ENCODE data around the gene TEX35.

DNA sequence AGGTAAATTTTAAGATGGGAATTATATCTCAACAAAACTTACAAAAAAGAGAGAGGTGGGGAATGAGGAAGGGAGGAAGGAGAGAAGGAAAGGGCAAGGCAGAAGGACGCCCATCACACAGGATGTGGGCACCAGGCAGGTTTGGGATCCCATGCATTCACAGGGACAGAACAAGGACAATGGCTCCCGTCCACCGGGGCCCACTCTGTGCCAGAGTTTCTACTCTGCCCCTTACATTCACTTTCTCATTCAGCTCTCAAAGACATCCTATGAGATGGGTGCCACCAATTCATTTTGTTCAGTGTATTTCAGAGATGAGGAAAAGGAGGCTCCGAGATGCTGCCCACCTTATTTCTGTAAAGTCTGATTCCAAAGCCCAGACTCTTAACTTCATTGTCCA lies 23.5 kb upstream of the TEX35 start:
- TF ChIP-seq, protein P1, sequence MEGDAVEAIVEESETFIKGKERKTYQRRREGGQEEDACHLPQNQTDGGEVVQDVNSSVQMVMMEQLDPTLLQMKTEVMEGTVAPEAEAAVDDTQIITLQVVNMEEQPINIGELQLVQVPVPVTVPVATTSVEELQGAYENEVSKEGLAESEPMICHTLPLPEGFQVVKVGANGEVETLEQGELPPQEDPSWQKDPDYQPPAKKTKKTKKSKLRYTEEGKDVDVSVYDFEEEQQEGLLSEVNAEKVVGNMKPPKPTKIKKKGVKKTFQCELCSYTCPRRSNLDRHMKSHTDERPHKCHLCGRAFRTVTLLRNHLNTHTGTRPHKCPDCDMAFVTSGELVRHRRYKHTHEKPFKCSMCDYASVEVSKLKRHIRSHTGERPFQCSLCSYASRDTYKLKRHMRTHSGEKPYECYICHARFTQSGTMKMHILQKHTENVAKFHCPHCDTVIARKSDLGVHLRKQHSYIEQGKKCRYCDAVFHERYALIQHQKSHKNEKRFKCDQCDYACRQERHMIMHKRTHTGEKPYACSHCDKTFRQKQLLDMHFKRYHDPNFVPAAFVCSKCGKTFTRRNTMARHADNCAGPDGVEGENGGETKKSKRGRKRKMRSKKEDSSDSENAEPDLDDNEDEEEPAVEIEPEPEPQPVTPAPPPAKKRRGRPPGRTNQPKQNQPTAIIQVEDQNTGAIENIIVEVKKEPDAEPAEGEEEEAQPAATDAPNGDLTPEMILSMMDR (IDR thresholded peaks at IDR 0.05): no peak
- TF ChIP-seq POLR2A (IDR thresholded peaks at IDR 0.05): no peak

Measured in ovary (tissue), 3 donors.